Neuronal stem cell (in vitro differentiated cells): ENCODE results near the gene PCBD2.

Experiments used
- DNase-seq: peaks from one replicate; pipeline ENCODE4 v3.0.0-alpha.2; 2013; ENCODE audit warnings: low spot score
- H2AFZ ChIP-seq: one replicate; pipeline ENCODE4 v1.6.1; 2013; ENCODE audit warnings: mild to moderate bottlenecking, low read length, inconsistent platforms
- H2AK5ac ChIP-seq: 2 replicates; pipeline ENCODE4 v1.6.1; 2013; ENCODE audit warnings: low read depth, mild to moderate bottlenecking, inconsistent platforms, low read length, moderate library complexity, mixed read lengths
- H2BK120ac ChIP-seq: 2 replicates; pipeline ENCODE4 v1.6.1; 2013; ENCODE audit warnings: low read depth, mild to moderate bottlenecking, inconsistent platforms, low read length, moderate library complexity, mixed read lengths
- H2BK12ac ChIP-seq: one replicate; pipeline ENCODE4 v1.6.1; 2013; ENCODE audit warnings: low read length, inconsistent platforms
- H2BK15ac ChIP-seq: 2 replicates; pipeline ENCODE4 v1.6.1; 2013; ENCODE audit warnings: mild to moderate bottlenecking, low read length, inconsistent platforms, mixed read lengths
- H2BK5ac ChIP-seq: one replicate; pipeline ENCODE4 v1.6.1; 2013; ENCODE audit warnings: inconsistent platforms, mild to moderate bottlenecking, low read length, moderate library complexity
- H3K14ac ChIP-seq: one replicate; pipeline ENCODE4 v1.6.1; 2013; ENCODE audit warnings: low read length, inconsistent platforms
- H3K18ac ChIP-seq: 2 replicates; pipeline ENCODE4 v1.6.1; 2013; ENCODE audit warnings: low read length, inconsistent platforms
- H3K23ac ChIP-seq: 2 replicates; pipeline ENCODE4 v1.6.1; 2013; ENCODE audit warnings: low read depth, mild to moderate bottlenecking, mixed read lengths, low read length, inconsistent platforms; ENCODE audit not compliant: poor library complexity
- H3K27ac ChIP-seq: replicated peaks from 3 replicates; pipeline ENCODE4 v1.5.1; 2013; ENCODE audit warnings: low read length, inconsistent platforms
- H3K27me3 ChIP-seq, 3 experiments: 2 replicates each; pipeline ENCODE4 v1.6.1; 2013; ENCODE audit warnings: low read length in 3 of 3, mild to moderate bottlenecking in 2 of 3, inconsistent platforms in 1 of 3, low read depth in 1 of 3, mixed read lengths in 1 of 3, moderate library complexity in 1 of 3; ENCODE audit not compliant: control insufficient read depth in 3 of 3, insufficient read depth in 3 of 3
- H3K36me3 ChIP-seq, 2 donors: replicated peaks in 1 of 2; 2 replicates each; pipeline ENCODE4 v1.6.1; 2013; ENCODE audit warnings: low read length in 2 of 2; ENCODE audit not compliant: control insufficient read depth in 2 of 2, insufficient read depth in 2 of 2
- H3K4ac ChIP-seq: 2 replicates; pipeline ENCODE4 v1.6.1; 2013; ENCODE audit warnings: inconsistent platforms, mild to moderate bottlenecking, low read length, moderate library complexity
- H3K4me1 ChIP-seq, 2 donors: 1 replicate in 1 of 2; 2 replicates in 1 of 2; pipeline ENCODE4 v1.6.1; 2013; ENCODE audit warnings: low read length in 2 of 2, low read depth in 1 of 2; ENCODE audit not compliant: control insufficient read depth in 2 of 2, insufficient read depth in 1 of 2
- H3K4me2 ChIP-seq: one replicate; pipeline ENCODE4 v1.6.1; 2013; ENCODE audit warnings: mild to moderate bottlenecking, low read length, inconsistent platforms; ENCODE audit not compliant: insufficient read depth, poor library complexity, severe bottlenecking
- H3K4me3 ChIP-seq, 2 donors: 2 replicates each; pipeline ENCODE4 v1.5.1; 2013; ENCODE audit warnings: low read length in 2 of 2, mild to moderate bottlenecking in 2 of 2, inconsistent platforms in 1 of 2, moderate library complexity in 1 of 2
- H3K79me1 ChIP-seq: one replicate; pipeline ENCODE4 v1.6.1; 2013; ENCODE audit warnings: low read depth, mild to moderate bottlenecking, inconsistent platforms, low read length, moderate library complexity
- H3K9ac ChIP-seq: one replicate; pipeline ENCODE4 v1.6.1; 2013; ENCODE audit warnings: mild to moderate bottlenecking, low read depth, low read length, inconsistent platforms; ENCODE audit not compliant: poor library complexity
- H3K9me3 ChIP-seq, 2 donors: replicated peaks in 1 of 2; 2 replicates each; pipeline versions ENCODE3 to v1.6.1; 2013; ENCODE audit warnings: low read length in 2 of 2, mild to moderate bottlenecking in 2 of 2, inconsistent platforms in 1 of 2, low read depth in 1 of 2, mixed read lengths in 1 of 2, moderate library complexity in 1 of 2; ENCODE audit not compliant: control insufficient read depth in 2 of 2, insufficient read depth in 1 of 2
- H4K8ac ChIP-seq: one replicate; pipeline ENCODE4 v1.6.1; 2013; ENCODE audit warnings: low read depth, mild to moderate bottlenecking, inconsistent platforms, low read length, moderate library complexity
- H4K91ac ChIP-seq: one replicate; pipeline ENCODE4 v1.6.1; 2013; ENCODE audit warnings: low read length, low read depth, mild to moderate bottlenecking, inconsistent platforms; ENCODE audit not compliant: poor library complexity
- WGBS, 2 donors: extraction: QIAGEN DNeasy Blood & Tissue Kit; methylation state at CpG; one replicate each; pipeline ENCODE4 v1.1.7; 2013; ENCODE audit warnings: missing lambda C conversion rate in 2 of 2, mixed read lengths in 1 of 2; ENCODE audit not compliant: insufficient read length in 2 of 2, insufficient replicate concordance in 1 of 2; ENCODE audit errors: extremely low coverage in 2 of 2; 5-methylcytosine and 5-hydroxymethylcytosine counted together

PCBD2 gene

DNA sequence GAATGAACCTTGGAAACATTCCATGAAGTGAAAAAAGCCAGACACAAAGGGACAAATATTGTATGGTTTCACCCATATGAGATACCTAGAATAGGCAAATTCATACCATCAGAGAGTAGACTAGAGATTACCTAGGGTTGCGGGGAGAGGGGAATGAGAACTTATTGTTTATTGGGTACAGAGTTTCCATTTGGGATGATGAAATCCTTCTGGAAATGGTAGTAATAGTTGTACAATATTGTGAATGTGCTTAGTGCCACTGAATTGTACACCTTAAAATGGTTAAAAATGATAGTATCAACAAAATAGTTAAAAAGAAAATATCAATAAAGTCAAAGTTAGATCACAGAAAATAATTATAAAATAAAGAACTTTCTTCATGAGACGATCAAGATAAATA is 88.2 kb downstream of the PCBD2 start:
- Histone ChIP-seq H3K9me3 (no peaks in the 10 kb centered on the region), H3K27me3 (peaks cover 0 to 2% (median 0%) of the 10 kb centered on the region in 3 experiments), H3K4me1 (no peaks in the 10 kb centered on the region), H3K4me2 (no peak overlapping the region), H3K79me1 (no peaks in the 10 kb centered on the region), H2BK120ac (no peak overlapping the region), H4K8ac (no peak overlapping the region), H2AFZ (no peak overlapping the region), H3K27ac (no peak overlapping the region), H3K14ac (no peak overlapping the region), H2BK15ac (no peak overlapping the region), H3K36me3 (no peaks in the 10 kb centered on the region), H2BK12ac (no peak overlapping the region), H3K9ac (no peak overlapping the region), H3K4me3 (no peak overlapping the region), H4K91ac (no peak overlapping the region), H3K23ac (no peak overlapping the region), H2AK5ac (no peak overlapping the region), H2BK5ac (no peak overlapping the region), H3K4ac (no peak overlapping the region), H3K18ac (no peak overlapping the region)
- DNase-seq = no peak
- no CpG with 5 or more reads among the region's 2 CpGs for WGBS, 2 donors

- no peak overlapping the region for H2AK5ac ChIP-seq
- H3K18ac ChIP-seq = no peak overlapping the region
- no peak overlapping the region for H3K9ac ChIP-seq
- no peak overlapping the region for H4K91ac ChIP-seq
- no peak overlapping the region for H3K14ac ChIP-seq
- H3K36me3 ChIP-seq = no peaks in the 10 kb centered on the region
- H2BK12ac ChIP-seq = no peak overlapping the region
- WGBS, 2 donors = no CpG with 5 or more reads among the region's 2 CpGs
- no peak overlapping the region for H4K8ac ChIP-seq
- no peak overlapping the region for H3K23ac ChIP-seq
- no peak overlapping the region for H3K4ac ChIP-seq
- H3K79me1 ChIP-seq = no peaks in the 10 kb centered on the region
- H3K27ac ChIP-seq = no peak overlapping the region
- H2AFZ ChIP-seq = no peak overlapping the region
- H3K4me2 ChIP-seq = no peak overlapping the region
- no peaks in the 10 kb centered on the region for H3K4me1 ChIP-seq
- H2BK120ac ChIP-seq = no peak overlapping the region
- no peak overlapping the region for H2BK5ac ChIP-seq
- no peaks in the 10 kb centered on the region for H3K9me3 ChIP-seq
- no peak for DNase-seq
- peaks cover 0 to 2% (median 0%) of the 10 kb centered on the region in 3 experiments for H3K27me3 ChIP-seq
- H3K4me3 ChIP-seq = no peak overlapping the region
- H2BK15ac ChIP-seq = no peak overlapping the region
These were observed 89.7 kb downstream of the PCBD2 start for GRCh38 chr5:134994560-134995156.

GRCh38 chr5:134995850-134996402 is 91.0 kb downstream of the PCBD2 start:
- Histone ChIP-seq H3K4me1 (no peaks in the 10 kb centered on the region), H3K36me3 (no peaks in the 10 kb centered on the region), H3K4ac (peak overlapping the region; percentile 17), H3K18ac (no peak overlapping the region), H2BK15ac (no peak overlapping the region), H2BK12ac (no peak overlapping the region), H2AK5ac (no peak overlapping the region), H2BK120ac (no peak overlapping the region), H4K91ac (no peak overlapping the region), H4K8ac (no peak overlapping the region), H3K79me1 (no peaks in the 10 kb centered on the region), H3K9ac (no peak overlapping the region), H3K9me3 (no peaks in the 10 kb centered on the region), H2BK5ac (no peak overlapping the region), H3K4me2 (no peak overlapping the region), H3K27me3 (no peaks in the 10 kb centered on the region), H3K4me3 (no peak overlapping the region), H2AFZ (no peak overlapping the region), H3K23ac (no peak overlapping the region), H3K14ac (no peak overlapping the region), H3K27ac (no peak overlapping the region)
- WGBS, 2 donors = no CpG with 5 or more reads among the region's 8 CpGs
- DNase-seq = no peak

- no peak overlapping the region for H3K18ac ChIP-seq
- no peak overlapping the region for H3K23ac ChIP-seq
- H3K4ac ChIP-seq = no peak overlapping the region
- no peaks in the 10 kb centered on the region for H3K79me1 ChIP-seq
- no peak overlapping the region for H2BK5ac ChIP-seq
- no peak overlapping the region for H2BK12ac ChIP-seq
- H3K36me3 ChIP-seq = no peaks in the 10 kb centered on the region
- H3K4me1 ChIP-seq = no peaks in the 10 kb centered on the region
- H3K4me2 ChIP-seq = no peak overlapping the region
- no peak overlapping the region for H4K8ac ChIP-seq
- H4K91ac ChIP-seq = no peak overlapping the region
- DNase-seq = no peak
- H3K9me3 ChIP-seq = no peaks in the 10 kb centered on the region
- H3K14ac ChIP-seq = no peak overlapping the region
- H2BK15ac ChIP-seq = no peak overlapping the region
- no peak overlapping the region for H2AFZ ChIP-seq
- WGBS, 2 donors = no CpG with 5 or more reads among the region's 11 CpGs
- no peak overlapping the region for H2BK120ac ChIP-seq
- H3K4me3 ChIP-seq = no peak overlapping the region
- no peak overlapping the region for H3K9ac ChIP-seq
- no peak overlapping the region for H2AK5ac ChIP-seq
- no peaks in the 10 kb centered on the region for H3K27me3 ChIP-seq
- no peak overlapping the region for H3K27ac ChIP-seq
These were observed 92.1 kb downstream of the PCBD2 start for GRCh38 chr5:134997015-134997414.
